ENCODE data around the gene USP12.

GRCh38 chr13:27101289-27101688 is 70.3 kb downstream of the USP12 start:
- TF ChIP-seq EP300 (IDR thresholded peaks at IDR 0.05) (no peak), POLR2A (IDR thresholded peaks at IDR 0.05) (no peak)
- TF ChIP-seq, protein P1, sequence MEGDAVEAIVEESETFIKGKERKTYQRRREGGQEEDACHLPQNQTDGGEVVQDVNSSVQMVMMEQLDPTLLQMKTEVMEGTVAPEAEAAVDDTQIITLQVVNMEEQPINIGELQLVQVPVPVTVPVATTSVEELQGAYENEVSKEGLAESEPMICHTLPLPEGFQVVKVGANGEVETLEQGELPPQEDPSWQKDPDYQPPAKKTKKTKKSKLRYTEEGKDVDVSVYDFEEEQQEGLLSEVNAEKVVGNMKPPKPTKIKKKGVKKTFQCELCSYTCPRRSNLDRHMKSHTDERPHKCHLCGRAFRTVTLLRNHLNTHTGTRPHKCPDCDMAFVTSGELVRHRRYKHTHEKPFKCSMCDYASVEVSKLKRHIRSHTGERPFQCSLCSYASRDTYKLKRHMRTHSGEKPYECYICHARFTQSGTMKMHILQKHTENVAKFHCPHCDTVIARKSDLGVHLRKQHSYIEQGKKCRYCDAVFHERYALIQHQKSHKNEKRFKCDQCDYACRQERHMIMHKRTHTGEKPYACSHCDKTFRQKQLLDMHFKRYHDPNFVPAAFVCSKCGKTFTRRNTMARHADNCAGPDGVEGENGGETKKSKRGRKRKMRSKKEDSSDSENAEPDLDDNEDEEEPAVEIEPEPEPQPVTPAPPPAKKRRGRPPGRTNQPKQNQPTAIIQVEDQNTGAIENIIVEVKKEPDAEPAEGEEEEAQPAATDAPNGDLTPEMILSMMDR (IDR thresholded peaks at IDR 0.05), result no peak

Data from ovary (tissue), 3 donors.